Stimulated activated CD4-positive, alpha-beta T cell treated with anti-CD3 and anti-CD28 coated beads, TNF-alpha, amount 100 ng/mL, for 4 hours (primary cell): ENCODE measurements around the gene POTEF.
"Not testable (repeated sequence)": the region's sequence is repeated elsewhere in the genome, so short reads cannot be mapped to it uniquely, and the experiment has no call there.

Experiments
- DNase-seq, 3 experiments: peaks; one replicate each; pipeline ENCODE4 v3.0.0-alpha.2; 2020; ENCODE audit warnings: low read depth in 3 of 3

POTEF gene

GRCh38 chr2:130152816-130153595 lies 24.0 kb upstream of the POTEF start:
- no peak for DNase-seq

- DNase-seq: not testable (repeated sequence)
Measured at GRCh38 chr2:130152136-130152815, 23.3 kb upstream of the POTEF start.

GRCh38 chr2:130151145-130151512 lies 22.1 kb upstream of the POTEF start:
- not testable (repeated sequence) for DNase-seq

- DNase-seq: no peak
Measured at GRCh38 chr2:130150181-130151144, 21.4 kb upstream of the POTEF start.

- DNase-seq: not testable (repeated sequence)
Measured at GRCh38 chr2:130148515-130148914, 19.5 kb upstream of the POTEF start.

- DNase-seq: peak; percentile 22 to 34 (median 26)
Measured at GRCh38 chr2:130145006-130145414, 16.0 kb upstream of the POTEF start, which contains the start of gene CCDC74B. TSS of gene CCDC74B (minus strand) at chr2:130145112. CDS start at chr2:130144996, 116 bp downstream.

GRCh38 chr2:130143266-130144039 lies 14.4 kb upstream of the POTEF start:
- not testable (repeated sequence) for DNase-seq

GRCh38 chr2:130142396-130143265 lies 13.6 kb upstream of the POTEF start:
- DNase-seq: not testable (repeated sequence)

- not testable (repeated sequence) for DNase-seq
Measured at GRCh38 chr2:130141645-130142370, 12.8 kb upstream of the POTEF start.

GRCh38 chr2:130141002-130141401 lies 12.0 kb upstream of the POTEF start:
- not testable (repeated sequence) for DNase-seq

GRCh38 chr2:130140516-130140915 lies 11.5 kb upstream of the POTEF start:
- DNase-seq: not testable (repeated sequence)

- not testable (repeated sequence) for DNase-seq
Measured at GRCh38 chr2:130139331-130140280, 10.6 kb upstream of the POTEF start.

- not testable (repeated sequence) for DNase-seq
Measured at GRCh38 chr2:130138841-130139251, 9.8 kb upstream of the POTEF start.

GRCh38 chr2:130138326-130138725 lies 9.3 kb upstream of the POTEF start:
- DNase-seq: not testable (repeated sequence)

GRCh38 chr2:130137118-130137517 lies 8.1 kb upstream of the POTEF start:
- DNase-seq: not testable (repeated sequence)

GRCh38 chr2:130136546-130136945 lies 7.5 kb upstream of the POTEF start:
- DNase-seq: not testable (repeated sequence)

- DNase-seq: no peak
Measured at GRCh38 chr2:130135692-130136541, 6.9 kb upstream of the POTEF start.
